Inflammatory macrophage (primary cell): ENCODE data around the gene ARGLU1.
"Not testable (repeated sequence)": the region's sequence is repeated elsewhere in the genome, so short reads cannot be mapped to it uniquely, and the experiment has no call there.

Experiments used
- DNase-seq, 2 donors: peaks; one replicate each; pipeline ENCODE4 v3.0.0-alpha.2; 2020 to 2022
- total RNA-seq, 18 experiments: gene quantifications; one replicate each; lab custom pipeline; 2026; ENCODE audit warnings: mixed read lengths in 6 of 18, inconsistent platforms in 2 of 18; lab: John Stamatoyannopoulos, UW

Gene ARGLU1
- 27.6 to 102 (median 72.0) reads per million in 18 experiments for total RNA-seq

- peak; percentile 93 to 95 for DNase-seq
These were observed at the start of gene ARGLU1 for GRCh38 chr13:106567474-106568298. Gene ARGLU1 (minus strand): TSS chr13:106568137. CDS start chr13:106567919, 218 bp downstream.

- DNase-seq: no peak
These were observed 49.6 kb upstream of the ARGLU1 start for GRCh38 chr13:106617561-106617960.

GRCh38 chr13:106616729-106617128 is 48.8 kb upstream of the ARGLU1 start:
- no peak for DNase-seq

- DNase-seq: no peak
These were observed 46.9 kb upstream of the ARGLU1 start for GRCh38 chr13:106614874-106615273.

- peak; percentile 61 to 67 for DNase-seq
These were observed 44.8 kb upstream of the ARGLU1 start for GRCh38 chr13:106612688-106613087.

GRCh38 chr13:106610486-106610885 is 42.5 kb upstream of the ARGLU1 start:
- no peak for DNase-seq

GRCh38 chr13:106609116-106609515 is 41.2 kb upstream of the ARGLU1 start:
- DNase-seq: no peak

- DNase-seq: no peak
These were observed 35.6 kb upstream of the ARGLU1 start for GRCh38 chr13:106603546-106603945.

- no peak for DNase-seq
These were observed 34.2 kb upstream of the ARGLU1 start for GRCh38 chr13:106602178-106602577.

- DNase-seq: no peak
These were observed 33.6 kb upstream of the ARGLU1 start for GRCh38 chr13:106601489-106601888.

- not testable (repeated sequence) for DNase-seq
These were observed 32.8 kb upstream of the ARGLU1 start for GRCh38 chr13:106600798-106601135.

- no peak for DNase-seq
These were observed 32.2 kb upstream of the ARGLU1 start for GRCh38 chr13:106599875-106600797.

GRCh38 chr13:106597749-106598395 is 29.9 kb upstream of the ARGLU1 start:
- DNase-seq: no peak

- no peak for DNase-seq
These were observed 29.2 kb upstream of the ARGLU1 start for GRCh38 chr13:106597186-106597585.

- no peak for DNase-seq
These were observed 28.5 kb upstream of the ARGLU1 start for GRCh38 chr13:106596275-106596937.

GRCh38 chr13:106595625-106596024 is 27.7 kb upstream of the ARGLU1 start:
- no peak for DNase-seq

GRCh38 chr13:106594980-106595379 is 27.0 kb upstream of the ARGLU1 start:
- DNase-seq: no peak

- peak; percentile 54 to 78 for DNase-seq
These were observed 25.2 kb upstream of the ARGLU1 start for GRCh38 chr13:106593132-106593531.

GRCh38 chr13:106591299-106591698 is 23.4 kb upstream of the ARGLU1 start:
- no peak for DNase-seq

GRCh38 chr13:106589716-106590115 is 21.8 kb upstream of the ARGLU1 start:
- no peak for DNase-seq

- DNase-seq: no peak
These were observed 20.4 kb upstream of the ARGLU1 start for GRCh38 chr13:106588367-106588766.

- DNase-seq: no peak
These were observed 19.9 kb upstream of the ARGLU1 start for GRCh38 chr13:106587787-106588186.
